Thyroid gland (tissue), 4 donors: ENCODE data around the gene STAT2.

Source experiments
- POLR2A ChIP-seq, 2 donors: fragments of 450-650 bp; IDR thresholded peaks; one replicate each; pipeline ENCODE4 v1.6.1; 2017; ENCODE audit warnings: antibody characterized with exemption in 2 of 2, mild to moderate bottlenecking in 2 of 2, moderate library complexity in 1 of 2
- TF ChIP-seq, protein P1 (sequence below), 6 experiments: fragments of 200-600 bp in 3 of 6; fragments of 450-650 bp in 3 of 6; sonication (generic) in 3 of 6; IDR thresholded peaks; one replicate each; pipeline ENCODE4 v1.5.1; 2016 to 2019; ENCODE audit warnings: antibody characterized with exemption in 6 of 6, mild to moderate bottlenecking in 2 of 6, inconsistent platforms in 1 of 6, moderate library complexity in 1 of 6

DNA sequence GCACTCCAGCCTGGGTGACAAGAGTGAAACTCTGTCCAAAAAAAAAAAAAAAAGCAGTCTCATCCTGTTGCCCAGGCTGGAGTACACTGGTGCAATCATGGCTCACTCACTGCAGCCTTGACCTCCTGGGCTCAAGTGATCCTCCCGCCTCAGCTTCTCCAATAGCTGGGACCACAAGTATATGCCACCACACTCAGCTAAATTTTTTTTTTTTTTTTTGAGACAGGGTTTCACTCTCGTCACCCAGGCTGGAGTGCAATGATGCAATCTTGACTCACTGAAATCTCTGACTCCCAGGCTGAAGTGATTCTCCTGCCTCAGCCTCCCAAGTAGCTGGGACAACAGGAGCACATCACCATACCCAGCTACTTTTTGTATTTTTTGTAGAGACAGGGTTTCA, 38.9 kb downstream of the STAT2 start:
- no peak for TF ChIP-seq POLR2A (IDR thresholded peaks at IDR 0.05)
- TF ChIP-seq, protein P1, sequence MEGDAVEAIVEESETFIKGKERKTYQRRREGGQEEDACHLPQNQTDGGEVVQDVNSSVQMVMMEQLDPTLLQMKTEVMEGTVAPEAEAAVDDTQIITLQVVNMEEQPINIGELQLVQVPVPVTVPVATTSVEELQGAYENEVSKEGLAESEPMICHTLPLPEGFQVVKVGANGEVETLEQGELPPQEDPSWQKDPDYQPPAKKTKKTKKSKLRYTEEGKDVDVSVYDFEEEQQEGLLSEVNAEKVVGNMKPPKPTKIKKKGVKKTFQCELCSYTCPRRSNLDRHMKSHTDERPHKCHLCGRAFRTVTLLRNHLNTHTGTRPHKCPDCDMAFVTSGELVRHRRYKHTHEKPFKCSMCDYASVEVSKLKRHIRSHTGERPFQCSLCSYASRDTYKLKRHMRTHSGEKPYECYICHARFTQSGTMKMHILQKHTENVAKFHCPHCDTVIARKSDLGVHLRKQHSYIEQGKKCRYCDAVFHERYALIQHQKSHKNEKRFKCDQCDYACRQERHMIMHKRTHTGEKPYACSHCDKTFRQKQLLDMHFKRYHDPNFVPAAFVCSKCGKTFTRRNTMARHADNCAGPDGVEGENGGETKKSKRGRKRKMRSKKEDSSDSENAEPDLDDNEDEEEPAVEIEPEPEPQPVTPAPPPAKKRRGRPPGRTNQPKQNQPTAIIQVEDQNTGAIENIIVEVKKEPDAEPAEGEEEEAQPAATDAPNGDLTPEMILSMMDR (IDR thresholded peaks at IDR 0.05): no peak
